Upper lobe of right lung (tissue), 1 donor: ENCODE results near the gene MIPOL1. TPM values are rescaled to one million over a fixed set of nuclear protein-coding genes. Genes with fewer than 3 reads are reported as not detected.

Experiments used
- ATAC-seq: fragments of 200-7000 bp; cut with Tn5 transposase; one replicate; pipeline ENCODE4 v1.9.1; 2020; ENCODE audit warnings: mild to moderate bottlenecking, moderate library complexity
- DNase-seq: peaks from one replicate; pipeline ENCODE4 v3.0.0-alpha.2; 2020
- H3K27ac ChIP-seq: fragments of 200-600 bp; one replicate; pipeline ENCODE4 v1.8.0; 2022
- H3K27me3 ChIP-seq: fragments of 200-600 bp; one replicate; pipeline ENCODE4 v1.8.0; 2022; ENCODE audit warnings: mild to moderate bottlenecking
- H3K36me3 ChIP-seq: fragments of 200-600 bp; one replicate; pipeline ENCODE4 v1.8.0; 2022
- H3K4me1 ChIP-seq: fragments of 200-600 bp; one replicate; pipeline ENCODE4 v1.8.0; 2022
- H3K4me3 ChIP-seq: fragments of 200-600 bp; one replicate; pipeline ENCODE4 v1.8.0; 2022; ENCODE audit warnings: mild to moderate bottlenecking
- H3K9me3 ChIP-seq: fragments of 200-600 bp; one replicate; pipeline ENCODE4 v1.8.0; 2022
- intact Hi-C: fragments of 100-400 bp; cut with DNase I; formaldehyde crosslinking; loops from one replicate; pipeline ENCODE4 v1.11.0; 2022
- total RNA-seq: library from RNA; stranded (reverse); fragmentation: NEBNext Ultra II Directional; extraction: Animal tissue kit (Norgen Biotek cat#: 25700); gene quantifications from one replicate; pipeline ENCODE4 v1.2.1, GENCODE V29; 2021
- TF ChIP-seq, protein P1 (sequence below): fragments of 200-600 bp; IDR thresholded peaks from one replicate; pipeline ENCODE4 v1.8.0; 2022; ENCODE audit warnings: antibody characterized with exemption
- donor health status: DM: no; HTN: yes; CAD: no; lungs with severe emphysema.

MIPOL1 gene
- total RNA-seq, 1 donor from 2014 or later, result 10.0 TPM

DNA sequence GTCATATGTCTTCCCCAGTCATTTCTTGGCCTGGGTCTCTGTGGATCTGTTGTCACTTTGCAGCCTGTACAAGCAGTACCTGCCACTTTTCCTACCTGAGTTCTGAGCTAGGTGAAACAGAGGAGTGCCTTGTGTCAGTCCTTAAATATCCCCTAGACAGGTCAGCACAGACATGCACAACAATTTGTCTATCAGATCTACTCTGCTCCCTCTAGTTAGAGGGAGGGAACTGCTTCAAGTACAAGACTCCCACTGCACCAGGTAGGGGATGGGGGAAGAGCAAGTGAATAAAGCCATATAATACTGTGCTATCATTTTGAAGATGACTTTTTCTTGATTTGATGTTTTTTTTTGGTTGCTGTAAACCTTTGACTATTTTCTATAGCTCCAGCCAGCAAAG lies 39.4 kb downstream of the MIPOL1 start:
- Histone ChIP-seq H3K36me3 (no peaks in the 10 kb centered on the region), H3K4me3 (no peak overlapping the region), H3K27ac (no peak overlapping the region), H3K27me3 (no peaks in the 10 kb centered on the region), H3K9me3 (no peaks in the 10 kb centered on the region), H3K4me1 (no peaks in the 10 kb centered on the region)
- intact Hi-C loops, result no loop called here
- no peak for ATAC-seq
- TF ChIP-seq, protein P1, sequence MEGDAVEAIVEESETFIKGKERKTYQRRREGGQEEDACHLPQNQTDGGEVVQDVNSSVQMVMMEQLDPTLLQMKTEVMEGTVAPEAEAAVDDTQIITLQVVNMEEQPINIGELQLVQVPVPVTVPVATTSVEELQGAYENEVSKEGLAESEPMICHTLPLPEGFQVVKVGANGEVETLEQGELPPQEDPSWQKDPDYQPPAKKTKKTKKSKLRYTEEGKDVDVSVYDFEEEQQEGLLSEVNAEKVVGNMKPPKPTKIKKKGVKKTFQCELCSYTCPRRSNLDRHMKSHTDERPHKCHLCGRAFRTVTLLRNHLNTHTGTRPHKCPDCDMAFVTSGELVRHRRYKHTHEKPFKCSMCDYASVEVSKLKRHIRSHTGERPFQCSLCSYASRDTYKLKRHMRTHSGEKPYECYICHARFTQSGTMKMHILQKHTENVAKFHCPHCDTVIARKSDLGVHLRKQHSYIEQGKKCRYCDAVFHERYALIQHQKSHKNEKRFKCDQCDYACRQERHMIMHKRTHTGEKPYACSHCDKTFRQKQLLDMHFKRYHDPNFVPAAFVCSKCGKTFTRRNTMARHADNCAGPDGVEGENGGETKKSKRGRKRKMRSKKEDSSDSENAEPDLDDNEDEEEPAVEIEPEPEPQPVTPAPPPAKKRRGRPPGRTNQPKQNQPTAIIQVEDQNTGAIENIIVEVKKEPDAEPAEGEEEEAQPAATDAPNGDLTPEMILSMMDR, result no peak
- DNase-seq, result no peak

DNA sequence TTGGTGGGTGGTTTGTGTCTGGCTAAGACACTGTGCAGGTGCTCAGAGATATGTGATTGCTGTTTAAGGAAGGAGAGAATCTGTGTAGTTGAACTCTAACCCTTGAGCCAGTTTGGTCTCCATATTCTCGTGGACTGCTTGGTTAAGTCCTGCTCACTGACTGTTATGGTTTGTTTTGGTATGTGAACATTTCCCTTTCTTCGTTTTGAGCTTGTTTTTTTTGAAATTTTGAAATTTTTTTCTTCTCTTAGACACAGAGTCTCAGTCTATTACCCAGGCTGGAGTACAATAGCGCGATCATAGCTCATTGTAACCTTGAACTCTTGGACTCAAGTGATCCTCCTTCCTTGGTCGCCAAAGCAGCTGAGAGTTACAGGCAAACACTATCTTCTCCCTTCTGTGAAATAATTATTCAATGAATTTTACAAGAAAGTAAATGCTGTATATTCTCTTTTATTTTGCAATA lies 40.0 kb downstream of the MIPOL1 start:
- Histone ChIP-seq H3K27ac (no peak overlapping the region), H3K4me3 (no peak overlapping the region), H3K27me3 (no peaks in the 10 kb centered on the region), H3K9me3 (no peaks in the 10 kb centered on the region), H3K36me3 (no peaks in the 10 kb centered on the region), H3K4me1 (no peaks in the 10 kb centered on the region)
- ATAC-seq (no peak), DNase-seq (no peak)
- TF ChIP-seq, protein P1, result no peak
- intact Hi-C loops, result no loop called here

DNA sequence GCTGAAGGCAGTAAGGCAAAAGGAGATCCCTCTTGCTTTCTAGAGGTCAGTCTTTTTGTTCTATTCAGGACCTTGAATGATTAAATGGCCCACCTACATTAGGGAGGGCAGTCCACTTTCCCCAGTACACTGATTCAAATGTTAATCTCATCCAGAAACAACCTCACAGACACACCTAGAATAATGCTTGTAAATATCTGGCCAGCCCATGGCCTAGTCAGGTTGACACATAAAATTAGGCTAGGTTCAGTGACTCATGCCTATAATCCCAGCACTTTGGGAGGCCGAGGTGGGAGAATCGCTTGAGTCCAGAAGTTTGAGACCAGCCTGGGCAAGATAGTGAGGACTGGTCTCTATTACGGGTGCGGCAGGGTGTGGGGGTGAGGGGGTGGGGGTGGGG lies 43.5 kb downstream of the MIPOL1 start:
- DNase-seq (no peak), ATAC-seq (no peak)
- no peaks in the 10 kb centered on the region for H3K9me3 ChIP-seq
- H3K36me3 ChIP-seq, result no peaks in the 10 kb centered on the region
- TF ChIP-seq, protein P1, result no peak
- H3K4me1 ChIP-seq, result no peaks in the 10 kb centered on the region
- H3K27ac ChIP-seq, result no peak overlapping the region
- intact Hi-C loops, result no loop called here
- no peak overlapping the region for H3K4me3 ChIP-seq
- H3K27me3 ChIP-seq, result no peaks in the 10 kb centered on the region

DNA sequence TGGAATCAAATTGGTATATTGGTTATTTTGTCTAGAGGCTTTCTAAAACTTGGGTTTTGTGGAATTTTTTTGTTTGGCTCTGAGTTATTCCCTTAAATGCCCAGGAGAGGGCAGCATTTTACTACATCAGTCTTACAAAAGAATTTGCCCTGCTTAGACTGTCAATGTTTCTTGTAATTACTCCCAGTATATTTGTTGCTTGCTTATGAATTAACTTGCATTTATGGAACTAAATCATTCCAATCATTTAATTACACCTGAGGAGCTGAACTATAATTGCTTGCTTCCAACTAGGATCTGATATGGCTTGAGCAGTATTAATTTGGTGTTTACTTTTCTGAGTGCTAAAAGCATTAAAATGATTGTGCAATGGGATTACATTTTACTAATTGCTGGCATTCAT lies 48.7 kb downstream of the MIPOL1 start:
- H3K4me1 ChIP-seq, result no peaks in the 10 kb centered on the region
- H3K27ac ChIP-seq, result no peak overlapping the region
- intact Hi-C loops, result no loop called here
- ATAC-seq (peak; percentile 74), DNase-seq (no peak)
- H3K4me3 ChIP-seq, result no peak overlapping the region
- no peaks in the 10 kb centered on the region for H3K36me3 ChIP-seq
- TF ChIP-seq, protein P1, result peak; percentile 83
- H3K27me3 ChIP-seq, result no peaks in the 10 kb centered on the region
- H3K9me3 ChIP-seq, result no peaks in the 10 kb centered on the region

DNA sequence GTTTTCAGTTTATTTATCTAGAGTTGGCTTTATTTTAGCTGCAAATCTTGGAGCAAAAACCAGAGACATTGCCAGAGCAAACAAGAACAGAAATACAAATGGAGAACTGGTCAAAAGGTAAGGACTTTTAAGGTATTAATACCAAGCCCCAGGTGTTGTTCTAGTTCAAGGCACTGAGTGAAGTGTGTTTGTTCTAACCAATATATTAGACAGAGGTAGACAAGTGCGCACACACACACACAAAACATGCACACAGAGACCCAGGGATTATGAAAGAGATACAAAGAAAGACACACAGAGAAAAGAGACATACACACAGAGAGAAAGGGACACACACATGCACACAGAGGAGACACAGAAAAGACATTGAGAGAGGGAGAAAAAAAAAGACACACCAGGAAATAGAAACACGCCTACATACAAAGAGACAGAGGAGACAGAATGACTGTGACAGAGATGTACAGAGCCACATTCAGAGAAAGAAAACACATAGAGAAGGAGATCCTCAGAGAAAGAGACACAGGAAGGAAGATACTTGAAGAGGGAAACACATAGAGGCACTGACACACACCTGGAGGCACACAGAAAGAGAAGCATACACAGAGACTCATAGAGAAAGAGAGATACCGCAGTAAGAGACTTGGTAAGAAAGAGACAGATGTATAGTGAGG lies 50.2 kb downstream of the MIPOL1 start:
- intact Hi-C loops, result no loop called here
- Histone ChIP-seq H3K4me3 (no peak overlapping the region), H3K36me3 (no peaks in the 10 kb centered on the region), H3K27me3 (no peaks in the 10 kb centered on the region), H3K27ac (no peak overlapping the region), H3K4me1 (no peaks in the 10 kb centered on the region), H3K9me3 (no peaks in the 10 kb centered on the region)
- ATAC-seq (peak; percentile 26), DNase-seq (no peak)
- TF ChIP-seq, protein P1, result no peak

DNA sequence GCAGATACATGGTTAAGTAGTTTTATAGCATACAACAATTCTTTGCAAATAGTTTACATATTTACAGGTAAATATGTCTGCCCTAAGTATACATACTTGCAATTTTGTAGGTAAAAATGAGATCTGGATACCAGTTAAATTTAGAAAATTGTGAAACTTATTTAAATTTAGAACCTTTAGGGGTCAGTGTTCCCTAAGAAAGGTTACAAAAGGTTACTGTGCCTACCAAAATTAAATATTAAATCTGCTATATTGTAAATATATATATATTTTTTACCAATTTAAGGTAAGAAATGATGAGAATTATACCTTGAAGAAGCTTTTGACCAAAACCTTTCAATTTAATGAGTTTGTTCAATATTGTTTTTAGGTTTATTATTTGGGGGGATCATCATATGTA lies 54.0 kb downstream of the MIPOL1 start:
- DNase-seq, result no peak
- no peaks in the 10 kb centered on the region for H3K36me3 ChIP-seq
- H3K9me3 ChIP-seq, result no peaks in the 10 kb centered on the region
- no peaks in the 10 kb centered on the region for H3K4me1 ChIP-seq
- no peaks in the 10 kb centered on the region for H3K27me3 ChIP-seq
- TF ChIP-seq, protein P1, result no peak
- ATAC-seq, result no peak
- intact Hi-C loops, result no loop called here
- no peak overlapping the region for H3K27ac ChIP-seq
- no peak overlapping the region for H3K4me3 ChIP-seq
